GM18873 (cell line): ENCODE data around the gene CCDC154.

Source experiments
- ATAC-seq: cut with Tn5 transposase; IDR thresholded peaks from one replicate; pipeline ENCODE4 v1.9.1; 2021; ENCODE audit warnings: mild to moderate bottlenecking, moderate library complexity, moderate number of reproducible peaks; ENCODE audit not compliant: unreplicated experiment, low FRiP score

Gene CCDC154

DNA sequence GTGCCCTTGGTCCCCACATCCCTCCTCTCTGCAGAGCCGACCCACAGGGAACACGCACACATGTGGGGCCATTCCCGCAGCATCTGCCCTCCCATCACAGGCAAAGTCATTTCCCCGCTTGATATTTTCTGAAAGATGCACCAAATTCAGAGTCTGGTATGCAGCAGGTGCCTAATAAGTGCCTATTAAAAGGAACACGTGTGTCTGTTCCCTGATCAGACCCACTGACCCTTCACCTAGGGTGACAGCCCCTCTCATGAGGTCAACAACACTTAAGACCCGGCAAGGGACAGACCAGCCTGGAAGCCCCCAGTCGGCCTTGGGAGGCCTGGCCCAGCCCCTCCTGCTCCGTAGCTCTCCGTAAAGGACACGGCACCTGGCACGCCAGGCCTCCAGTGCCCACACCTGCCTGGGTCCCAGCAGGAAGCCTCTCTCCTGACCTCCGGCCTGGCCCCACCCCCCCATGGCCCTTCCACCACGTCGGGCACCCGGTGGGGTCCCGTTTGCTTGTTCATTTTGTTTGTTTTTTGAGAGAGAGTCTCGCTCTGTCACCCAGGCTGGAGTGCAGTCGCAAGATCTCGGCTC is 49.9 kb downstream of the CCDC154 start:
- ATAC-seq, result no peak

DNA sequence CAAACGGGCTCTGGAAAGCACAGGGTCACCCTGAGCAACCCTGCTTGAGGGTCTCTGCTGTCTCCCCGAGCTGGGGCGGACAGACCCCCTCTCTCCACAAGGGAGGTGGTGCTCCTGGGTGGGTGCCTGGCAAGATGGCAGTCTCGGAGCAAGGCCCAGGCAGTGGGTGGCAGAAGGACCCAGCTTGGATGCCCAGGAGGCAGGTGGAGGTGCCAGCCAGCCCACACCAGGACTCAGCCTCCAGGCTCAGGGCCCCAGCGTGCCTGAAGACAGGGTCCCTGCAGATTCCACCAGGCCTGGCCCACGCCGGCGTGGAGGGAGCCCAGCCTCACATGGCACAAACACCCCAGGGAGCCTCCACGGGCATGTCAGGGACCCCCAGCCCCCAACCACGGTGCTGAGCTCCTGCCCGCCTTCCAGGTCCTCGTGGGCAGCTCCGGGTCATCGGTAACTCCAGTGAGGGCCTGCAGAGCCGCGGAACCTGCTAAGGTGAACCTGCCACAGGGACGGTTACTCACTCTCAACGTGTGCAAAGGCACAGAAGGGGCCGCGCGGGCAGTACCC is 50.7 kb downstream of the CCDC154 start:
- ATAC-seq, result no peak

DNA sequence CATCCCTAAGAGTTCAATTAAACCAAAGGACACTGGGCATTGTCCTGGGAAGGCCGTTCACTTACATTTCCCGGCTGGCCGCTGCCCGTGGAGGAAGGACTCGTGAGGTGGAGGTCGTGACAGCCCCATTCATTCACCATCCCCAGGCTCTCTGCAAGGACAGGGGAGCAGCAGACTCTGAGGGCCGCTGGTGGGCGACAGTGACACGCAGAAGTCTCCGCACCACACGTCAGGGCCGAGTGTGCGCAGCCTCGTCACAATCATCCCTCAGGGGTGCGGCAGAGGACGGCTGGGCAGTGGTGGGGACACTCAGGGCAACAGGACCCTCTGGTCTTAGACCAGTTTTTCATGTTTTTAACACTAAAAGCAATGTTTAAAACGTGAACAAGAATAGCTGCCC is 51.5 kb downstream of the CCDC154 start:
- no peak for ATAC-seq

DNA sequence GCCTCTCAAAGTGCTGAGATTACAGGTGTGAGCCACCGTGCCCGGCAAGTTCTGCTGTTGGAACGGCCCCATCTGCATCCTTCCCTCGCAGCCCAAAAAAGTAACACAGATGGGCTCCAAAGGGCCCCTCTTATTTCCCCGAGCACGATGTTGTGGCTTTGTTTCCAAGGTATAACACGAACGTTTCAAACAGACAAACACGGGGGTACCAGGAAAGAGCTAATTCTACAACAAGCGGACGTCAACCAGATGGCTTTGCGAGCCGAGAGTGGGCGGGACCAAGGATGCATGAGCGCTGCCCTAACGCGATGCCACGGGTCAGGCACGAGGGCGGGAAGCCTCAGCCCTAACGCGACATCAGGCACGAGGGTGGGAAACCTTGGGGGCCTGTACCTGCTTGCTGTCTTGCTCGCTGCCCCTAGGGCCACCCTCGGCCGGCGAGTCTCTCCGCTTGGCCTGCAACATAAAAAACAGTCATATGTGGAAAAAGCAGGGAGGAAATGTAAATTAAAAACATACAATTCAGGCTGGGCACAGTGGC is 54.0 kb downstream of the CCDC154 start:
- ATAC-seq, result no peak

DNA sequence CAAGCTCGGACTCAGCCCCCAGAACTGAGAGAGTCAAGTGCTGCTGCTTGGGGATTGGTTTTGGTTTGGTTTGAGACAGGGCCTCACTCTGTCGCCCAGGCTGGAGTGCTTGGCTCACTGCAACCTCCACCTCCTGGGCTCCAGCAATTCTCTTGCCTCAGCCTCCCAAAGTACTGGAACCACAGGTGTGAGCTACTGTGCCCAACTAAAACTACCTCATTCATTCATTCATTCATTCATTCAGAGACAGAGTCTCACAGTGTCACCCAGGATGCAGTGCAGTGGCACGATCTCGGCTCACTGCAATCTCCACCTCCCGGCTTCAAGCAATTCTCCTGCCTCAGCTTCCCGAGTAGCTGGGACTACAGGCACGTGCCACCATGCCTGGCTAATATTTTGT is 54.6 kb downstream of the CCDC154 start:
- no peak for ATAC-seq

DNA sequence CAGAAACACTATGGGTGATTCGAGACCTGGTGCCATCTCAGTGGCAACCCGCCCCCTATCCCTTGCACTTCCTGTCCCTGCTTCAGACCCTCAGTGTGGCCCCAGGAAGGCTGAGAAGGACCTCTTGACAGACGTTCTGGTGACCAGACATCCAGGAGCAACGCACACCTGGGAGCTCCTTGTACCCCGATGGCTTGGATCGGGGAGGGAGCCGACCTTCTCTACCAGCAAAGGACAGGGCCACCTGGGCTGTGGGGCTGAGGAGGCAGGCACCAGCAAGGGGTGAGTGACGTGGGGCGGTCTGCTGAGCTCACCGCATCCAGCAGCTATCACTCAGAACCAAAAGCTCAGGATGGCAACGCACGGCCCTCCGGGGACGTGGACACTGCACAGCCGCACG is 57.0 kb downstream of the CCDC154 start:
- no peak for ATAC-seq

DNA sequence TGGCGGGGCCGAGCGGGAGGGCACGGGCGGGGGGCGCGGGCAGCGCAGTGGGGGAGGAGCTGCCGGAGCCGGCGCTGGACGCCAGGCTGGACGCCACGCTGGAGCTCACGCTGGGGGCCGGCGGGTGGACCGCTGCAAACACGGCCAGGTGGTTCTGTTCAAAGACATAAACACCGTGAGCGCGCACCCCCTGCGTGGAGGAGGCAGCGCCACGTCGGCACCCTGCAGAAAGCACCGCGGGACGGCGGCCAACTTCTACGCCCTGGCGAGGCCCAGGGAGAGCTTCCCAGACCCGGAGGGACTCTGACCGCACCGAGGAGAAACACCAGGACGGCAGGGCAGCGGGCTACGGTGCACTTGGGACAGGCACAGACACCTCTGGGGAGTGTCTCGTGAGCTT is 59.1 kb downstream of the CCDC154 start:
- no peak for ATAC-seq
